ENCODE data around the gene KLHL21.

GRCh38 chr1:6601049-6601922, 1.4 kb downstream of the KLHL21 start:
- TF ChIP-seq, protein P1, sequence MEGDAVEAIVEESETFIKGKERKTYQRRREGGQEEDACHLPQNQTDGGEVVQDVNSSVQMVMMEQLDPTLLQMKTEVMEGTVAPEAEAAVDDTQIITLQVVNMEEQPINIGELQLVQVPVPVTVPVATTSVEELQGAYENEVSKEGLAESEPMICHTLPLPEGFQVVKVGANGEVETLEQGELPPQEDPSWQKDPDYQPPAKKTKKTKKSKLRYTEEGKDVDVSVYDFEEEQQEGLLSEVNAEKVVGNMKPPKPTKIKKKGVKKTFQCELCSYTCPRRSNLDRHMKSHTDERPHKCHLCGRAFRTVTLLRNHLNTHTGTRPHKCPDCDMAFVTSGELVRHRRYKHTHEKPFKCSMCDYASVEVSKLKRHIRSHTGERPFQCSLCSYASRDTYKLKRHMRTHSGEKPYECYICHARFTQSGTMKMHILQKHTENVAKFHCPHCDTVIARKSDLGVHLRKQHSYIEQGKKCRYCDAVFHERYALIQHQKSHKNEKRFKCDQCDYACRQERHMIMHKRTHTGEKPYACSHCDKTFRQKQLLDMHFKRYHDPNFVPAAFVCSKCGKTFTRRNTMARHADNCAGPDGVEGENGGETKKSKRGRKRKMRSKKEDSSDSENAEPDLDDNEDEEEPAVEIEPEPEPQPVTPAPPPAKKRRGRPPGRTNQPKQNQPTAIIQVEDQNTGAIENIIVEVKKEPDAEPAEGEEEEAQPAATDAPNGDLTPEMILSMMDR (IDR thresholded peaks at IDR 0.05; ENCODE audit: low read depth, low read length, missing input control): no peak
- TF ChIP-seq YY1 (IDR thresholded peaks at IDR 0.05) (peak; percentile 83), RAD21 (IDR thresholded peaks at IDR 0.05) (peak; percentile 47 to 56), RXRA (IDR thresholded peaks at IDR 0.05) (peak; percentile 55 to 82), SP1 (IDR thresholded peaks at IDR 0.05) (peak; percentile 54), REST (IDR thresholded peaks at IDR 0.05) (peak; percentile 83), ZBTB33 (IDR thresholded peaks at IDR 0.05) (peak; percentile 77), NR2F2 (IDR thresholded peaks at IDR 0.05) (peak; percentile 34)
- TF ChIP-seq, protein P2, sequence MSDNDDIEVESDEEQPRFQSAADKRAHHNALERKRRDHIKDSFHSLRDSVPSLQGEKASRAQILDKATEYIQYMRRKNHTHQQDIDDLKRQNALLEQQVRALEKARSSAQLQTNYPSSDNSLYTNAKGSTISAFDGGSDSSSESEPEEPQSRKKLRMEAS (IDR thresholded peaks at IDR 0.05): peak; percentile 86
